Measurements from ENCODE around the gene DOCK10.
"Not testable (repeated sequence)": the region's sequence is repeated elsewhere in the genome, so short reads cannot be mapped to it uniquely, and the experiment has no call there.

Gene DOCK10

GRCh38 chr2:225041851-225042799, at the start of gene DOCK10:
DOCK10 (minus strand) TSS chr2:225042468; CDS start chr2:225042374, 94 bp downstream.
- DNase-seq (ENCODE audit: low read depth, low spot score): no peak

GRCh38 chr2:225091336-225091735, 49.1 kb upstream of the DOCK10 start:
- DNase-seq (ENCODE audit: low read depth, low spot score): no peak

- no peak for DNase-seq (ENCODE audit: low read depth, low spot score)
These were observed 48.5 kb upstream of the DOCK10 start for GRCh38 chr2:225090746-225091145.

GRCh38 chr2:225086915-225087314, 44.6 kb upstream of the DOCK10 start:
- DNase-seq (ENCODE audit: low read depth, low spot score): no peak

- DNase-seq (ENCODE audit: low read depth, low spot score): no peak
These were observed 44.2 kb upstream of the DOCK10 start for GRCh38 chr2:225086439-225086838.

- no peak for DNase-seq (ENCODE audit: low read depth, low spot score)
These were observed 41.0 kb upstream of the DOCK10 start for GRCh38 chr2:225083276-225083675.

GRCh38 chr2:225076125-225076524, 33.9 kb upstream of the DOCK10 start:
- no peak for DNase-seq (ENCODE audit: low read depth, low spot score)

- no peak for DNase-seq (ENCODE audit: low read depth, low spot score)
These were observed 32.8 kb upstream of the DOCK10 start for GRCh38 chr2:225074919-225075681.

GRCh38 chr2:225074366-225074765, 32.1 kb upstream of the DOCK10 start:
- no peak for DNase-seq (ENCODE audit: low read depth, low spot score)

- no peak for DNase-seq (ENCODE audit: low read depth, low spot score)
These were observed 30.9 kb upstream of the DOCK10 start for GRCh38 chr2:225073198-225073597.

- DNase-seq (ENCODE audit: low read depth, low spot score): no peak
These were observed 30.2 kb upstream of the DOCK10 start for GRCh38 chr2:225072444-225072843.

- DNase-seq (ENCODE audit: low read depth, low spot score): no peak
These were observed 28.5 kb upstream of the DOCK10 start for GRCh38 chr2:225070811-225071210.

- no peak for DNase-seq (ENCODE audit: low read depth, low spot score)
These were observed 27.7 kb upstream of the DOCK10 start for GRCh38 chr2:225069966-225070365.

- DNase-seq (ENCODE audit: low read depth, low spot score): no peak
These were observed 27.2 kb upstream of the DOCK10 start for GRCh38 chr2:225069477-225069876.

- no peak for DNase-seq (ENCODE audit: low read depth, low spot score)
These were observed 23.6 kb upstream of the DOCK10 start for GRCh38 chr2:225065882-225066281.

- no peak for DNase-seq (ENCODE audit: low read depth, low spot score)
These were observed 22.7 kb upstream of the DOCK10 start for GRCh38 chr2:225064928-225065327.

GRCh38 chr2:225064362-225064761, 22.1 kb upstream of the DOCK10 start:
- DNase-seq (ENCODE audit: low read depth, low spot score): no peak

- no peak for DNase-seq (ENCODE audit: low read depth, low spot score)
These were observed 14.2 kb upstream of the DOCK10 start for GRCh38 chr2:225056330-225057073.

GRCh38 chr2:225055714-225056113, 13.4 kb upstream of the DOCK10 start:
- DNase-seq (ENCODE audit: low read depth, low spot score): no peak

- no peak for DNase-seq (ENCODE audit: low read depth, low spot score)
These were observed 10.4 kb upstream of the DOCK10 start for GRCh38 chr2:225052703-225053102.

- DNase-seq (ENCODE audit: low read depth, low spot score): not testable (repeated sequence)
These were observed 5.2 kb upstream of the DOCK10 start for GRCh38 chr2:225047502-225047901.

GRCh38 chr2:225042800-225043167, 516 bp upstream of the DOCK10 start:
- no peak for DNase-seq (ENCODE audit: low read depth, low spot score)

Data from smooth muscle cell of the brain vasculature (primary cell).